Gastrocnemius medialis (tissue), 4 donors: Measurements from ENCODE around the gene HDAC7. TPM values are rescaled to one million over a fixed set of nuclear protein-coding genes. Genes with fewer than 3 reads are reported as not detected.

Experiments used
- ATAC-seq, 2 donors: fragments of 150-250 bp; one replicate each; pipeline ENCODE4 v1.9.1; 2016
- DNase-seq, 2 donors: peaks; one replicate each; pipeline ENCODE4 v3.0.0-alpha.2; 2019
- H3K27ac ChIP-seq, 4 donors: fragments of 200-600 bp; sonication (generic); 1 replicate in 1 of 4; 2 replicates in 3 of 4; pipeline ENCODE4 v1.5.1; 2016 to 2018; ENCODE audit warnings: mild to moderate bottlenecking in 2 of 4, moderate library complexity in 1 of 4
- H3K27me3 ChIP-seq, 3 donors: fragments of 200-600 bp; sonication (generic) in 2 of 3; 1 replicate in 1 of 3; 2 replicates in 2 of 3; pipeline versions ENCODE4 v1.5.1 to v1.6.0; 2016 to 2019; ENCODE audit warnings: mild to moderate bottlenecking in 1 of 3, moderate library complexity in 1 of 3
- H3K36me3 ChIP-seq, 2 donors: fragments of 200-600 bp; sonication (generic) in 1 of 2; one replicate each; pipeline ENCODE4 v1.5.1; 2017 to 2018
- H3K4me1 ChIP-seq, 2 donors: fragments of 200-600 bp; sonication (generic) in 1 of 2; one replicate each; pipeline ENCODE4 v1.5.1; 2016 to 2017; ENCODE audit warnings: mild to moderate bottlenecking in 2 of 2
- H3K4me3 ChIP-seq, 4 donors: fragments of 200-600 bp; sonication (generic) in 3 of 4; 1 replicate in 1 of 4; 2 replicates in 3 of 4; pipeline ENCODE4 v1.5.1; 2016 to 2019; ENCODE audit warnings: mild to moderate bottlenecking in 2 of 4
- H3K9me3 ChIP-seq, 3 donors: fragments of 200-600 bp; sonication (generic) in 2 of 3; 1 replicate in 1 of 3; 2 replicates in 2 of 3; pipeline ENCODE4 v1.5.1; 2016 to 2019
- POLR2A ChIP-seq, 2 donors: fragments of 450-650 bp; IDR thresholded peaks; one replicate each; pipeline ENCODE4 v1.6.1; 2017; ENCODE audit warnings: antibody characterized with exemption in 2 of 2, mild to moderate bottlenecking in 2 of 2, moderate library complexity in 2 of 2
- in situ Hi-C, 4 donors: fragments of 200-750 bp; cut with MboI; loops; one replicate each; pipeline versions ENCODE4 v1.15.0 to v1.8.0; 2017; ENCODE audit warnings: low sequenced_read_pairs in 4 of 4
- intact Hi-C: fragments of 100-400 bp; cut with DNase I; formaldehyde crosslinking; loops from one replicate; pipeline ENCODE4 v1.15.1; 2023; ENCODE audit warnings: low total_unique reads
- total RNA-seq, 4 donors: library from RNA; depleted of rRNA; stranded (reverse); fragments of >200 nt; gene quantifications; one replicate each; pipeline versions ENCODE4 v1.1.0 to v1.2.3, GENCODE V29; 2016
- TF ChIP-seq, protein P1 (sequence below), 5 experiments: fragments of 450-650 bp in 3 of 5; fragments of 200-600 bp in 2 of 5; sonication (generic) in 2 of 5; IDR thresholded peaks in 4 of 5; conservative IDR thresholded peaks in 1 of 5; 1 replicate in 4 of 5; 2 replicates in 1 of 5; pipeline ENCODE4 v1.5.1; 2016 to 2019; ENCODE audit warnings: antibody characterized with exemption in 5 of 5, mild to moderate bottlenecking in 3 of 5, moderate library complexity in 3 of 5

The HDAC7 gene
- total RNA-seq, 4 donors from 2014 or later = 12.2 to 27.1 (median 17.0) TPM

DNA sequence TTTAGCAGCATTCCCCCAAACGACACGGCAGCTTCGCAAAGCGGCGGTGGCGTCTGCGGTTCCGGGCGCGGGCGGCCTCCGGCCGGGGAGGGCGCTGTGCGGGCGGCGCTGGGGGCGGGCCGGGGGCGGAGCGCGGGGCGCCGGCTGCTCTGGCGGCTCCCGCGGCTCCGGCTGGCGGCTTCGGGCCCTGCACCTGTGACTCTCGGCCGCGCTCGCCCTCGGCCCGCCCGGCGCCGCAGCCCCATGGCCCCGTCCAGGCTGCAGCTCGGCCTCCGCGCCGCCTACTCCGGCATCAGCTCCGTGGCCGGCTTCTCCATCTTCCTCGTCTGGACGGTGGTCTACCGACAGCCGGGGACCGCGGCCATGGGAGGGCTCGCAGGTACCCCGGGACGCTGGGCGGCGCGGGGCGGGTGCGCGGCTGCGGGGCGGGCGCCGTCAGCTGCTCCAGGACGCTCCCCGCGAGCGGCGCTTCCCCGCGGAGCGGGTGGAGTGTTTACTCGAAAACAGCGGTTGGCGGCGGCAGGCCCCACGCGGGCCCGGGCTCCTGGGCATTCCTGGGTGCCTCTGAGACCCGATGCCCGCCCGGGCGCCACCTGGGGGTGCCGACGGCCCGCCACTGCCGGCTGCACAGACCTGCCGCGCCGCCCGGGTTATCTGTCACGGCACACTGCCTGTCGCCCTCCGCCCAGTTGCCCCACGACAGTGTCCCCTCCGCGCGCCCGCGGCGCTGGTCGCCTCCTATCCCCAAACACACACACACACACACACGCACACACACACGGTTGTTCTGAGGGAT, 46.4 kb downstream of the HDAC7 start, which contains the start of gene SLC48A1:
TSS of gene SLC48A1 (plus strand) at position 177 of the 796 bp plus-strand sequence. CDS start at position 244, 67 bp downstream.
- peak; percentile 54 to 58 for DNase-seq

DNA sequence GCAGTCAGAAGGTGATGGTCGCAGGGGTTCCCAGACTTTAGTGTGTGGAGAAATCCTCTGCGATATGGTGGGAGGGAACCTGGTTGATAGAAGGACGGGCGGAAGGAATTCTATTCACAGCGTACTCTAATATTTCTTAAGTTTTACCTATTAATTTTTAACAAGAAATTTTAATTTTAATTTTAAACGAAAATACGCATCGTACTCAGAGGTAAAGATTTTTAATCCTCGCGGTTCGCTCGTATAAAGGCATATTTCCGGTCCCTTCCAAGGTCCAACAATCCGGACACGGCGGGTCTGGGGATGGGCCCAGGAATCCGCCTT, 47.0 kb downstream of the HDAC7 start:
- ATAC-seq = no peak
- Histone ChIP-seq H3K4me1 (peaks cover 41 to 49% of the 10 kb centered on the region in 2 donors), H3K4me3 (peak overlapping the region; percentile 70 to 97 (median 79)), H3K36me3 (no peaks in the 10 kb centered on the region), H3K9me3 (no peaks in the 10 kb centered on the region), H3K27me3 (no peaks in the 10 kb centered on the region), H3K27ac (peak overlapping the region; percentile 76 to 93 (median 90))
- DNase-seq = no peak
- intact Hi-C loops (loop anchor here (2.0 kb wide), 1 partner anchor 66 kb away; no protein-coding TSS in a partner anchor), in situ Hi-C loops (loop anchor here in 2 of 4 donors (10.0 kb wide), 1 partner anchor 58 kb away; no protein-coding TSS in a partner anchor)
- TF ChIP-seq, protein P1, sequence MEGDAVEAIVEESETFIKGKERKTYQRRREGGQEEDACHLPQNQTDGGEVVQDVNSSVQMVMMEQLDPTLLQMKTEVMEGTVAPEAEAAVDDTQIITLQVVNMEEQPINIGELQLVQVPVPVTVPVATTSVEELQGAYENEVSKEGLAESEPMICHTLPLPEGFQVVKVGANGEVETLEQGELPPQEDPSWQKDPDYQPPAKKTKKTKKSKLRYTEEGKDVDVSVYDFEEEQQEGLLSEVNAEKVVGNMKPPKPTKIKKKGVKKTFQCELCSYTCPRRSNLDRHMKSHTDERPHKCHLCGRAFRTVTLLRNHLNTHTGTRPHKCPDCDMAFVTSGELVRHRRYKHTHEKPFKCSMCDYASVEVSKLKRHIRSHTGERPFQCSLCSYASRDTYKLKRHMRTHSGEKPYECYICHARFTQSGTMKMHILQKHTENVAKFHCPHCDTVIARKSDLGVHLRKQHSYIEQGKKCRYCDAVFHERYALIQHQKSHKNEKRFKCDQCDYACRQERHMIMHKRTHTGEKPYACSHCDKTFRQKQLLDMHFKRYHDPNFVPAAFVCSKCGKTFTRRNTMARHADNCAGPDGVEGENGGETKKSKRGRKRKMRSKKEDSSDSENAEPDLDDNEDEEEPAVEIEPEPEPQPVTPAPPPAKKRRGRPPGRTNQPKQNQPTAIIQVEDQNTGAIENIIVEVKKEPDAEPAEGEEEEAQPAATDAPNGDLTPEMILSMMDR (IDR thresholded peaks at IDR 0.05 in 4 of 5, conservative IDR thresholded peaks at IDR 0.05 in 1 of 5) = no peak
- no peak for TF ChIP-seq POLR2A (IDR thresholded peaks at IDR 0.05)

More for the DNA sequence above, 46.4 kb downstream of the HDAC7 start, which contains the start of gene SLC48A1:
- H3K4me1 ChIP-seq = peaks cover 46 to 55% of the 10 kb centered on the region in 2 donors
- H3K4me3 ChIP-seq = peak within 1 kb of the TSS; percentile 70 to 97 (median 79)
- intact Hi-C loops (loop anchor here (2.0 kb wide), 1 partner anchor 66 kb away; no protein-coding TSS in a partner anchor), in situ Hi-C loops (loop anchor here in 2 of 4 donors (10.0 kb wide), 1 partner anchor 58 kb away; no protein-coding TSS in a partner anchor)
- peak; percentile 81 to 82 for ATAC-seq
- peak; percentile 59 to 71 for TF ChIP-seq POLR2A (IDR thresholded peaks at IDR 0.05)
- TF ChIP-seq, protein P1 (IDR thresholded peaks at IDR 0.05 in 4 of 5, conservative IDR thresholded peaks at IDR 0.05 in 1 of 5) = peak; percentile 20 to 66 (median 28)
- H3K27ac ChIP-seq = peak within 1 kb of the TSS; percentile 76 to 93 (median 90)
- H3K36me3 ChIP-seq = no peaks in the 10 kb centered on the region
- no peaks in the 10 kb centered on the region for H3K9me3 ChIP-seq
- H3K27me3 ChIP-seq = no peaks in the 10 kb centered on the region

DNA sequence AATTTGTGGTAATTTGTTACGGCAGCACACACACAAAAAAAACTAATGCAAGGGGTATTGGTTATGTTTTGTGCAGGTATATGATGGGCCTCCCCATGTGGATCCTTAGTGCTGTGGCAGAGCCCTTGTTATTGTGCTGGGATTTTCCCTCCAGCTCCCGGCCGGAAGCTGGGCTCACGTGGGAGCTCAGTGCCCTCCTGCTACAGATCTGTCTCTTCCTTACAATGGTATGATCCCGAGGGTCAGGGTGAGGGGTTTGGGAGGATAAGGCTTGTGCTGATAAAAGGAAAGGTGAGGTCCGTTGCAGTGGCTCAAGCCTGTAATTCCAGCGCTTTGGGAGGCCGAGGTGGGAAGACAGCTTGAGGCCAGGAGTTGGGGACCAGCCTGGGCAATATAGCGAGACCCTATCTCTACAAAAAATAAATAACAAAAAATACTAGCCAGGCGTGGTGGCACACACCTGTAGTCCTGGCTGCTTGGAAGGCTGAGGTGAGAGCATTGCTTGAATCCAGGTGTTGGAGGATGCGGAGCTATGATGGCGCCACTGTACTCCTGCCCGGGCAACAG, 47.5 kb downstream of the HDAC7 start:
- Histone ChIP-seq H3K27me3 (no peaks in the 10 kb centered on the region), H3K9me3 (no peaks in the 10 kb centered on the region), H3K4me1 (peaks cover 35 to 44% of the 10 kb centered on the region in 2 donors), H3K36me3 (no peaks in the 10 kb centered on the region), H3K27ac (peak overlapping the region in 3 of 4 donors; percentile 76 to 93 (median 93)), H3K4me3 (peak overlapping the region in 3 of 4 donors; percentile 70 to 97 (median 87))
- no peak for ATAC-seq
- TF ChIP-seq, protein P1 (IDR thresholded peaks at IDR 0.05 in 4 of 5, conservative IDR thresholded peaks at IDR 0.05 in 1 of 5) = no peak
- no peak for TF ChIP-seq POLR2A (IDR thresholded peaks at IDR 0.05)
- no peak for DNase-seq
- intact Hi-C loops (loop anchor here (2.0 kb wide), 1 partner anchor 67 kb away; no protein-coding TSS in a partner anchor), in situ Hi-C loops (loop anchor here in 2 of 4 donors (10.0 kb wide), 1 partner anchor 57 kb away; no protein-coding TSS in a partner anchor)

DNA sequence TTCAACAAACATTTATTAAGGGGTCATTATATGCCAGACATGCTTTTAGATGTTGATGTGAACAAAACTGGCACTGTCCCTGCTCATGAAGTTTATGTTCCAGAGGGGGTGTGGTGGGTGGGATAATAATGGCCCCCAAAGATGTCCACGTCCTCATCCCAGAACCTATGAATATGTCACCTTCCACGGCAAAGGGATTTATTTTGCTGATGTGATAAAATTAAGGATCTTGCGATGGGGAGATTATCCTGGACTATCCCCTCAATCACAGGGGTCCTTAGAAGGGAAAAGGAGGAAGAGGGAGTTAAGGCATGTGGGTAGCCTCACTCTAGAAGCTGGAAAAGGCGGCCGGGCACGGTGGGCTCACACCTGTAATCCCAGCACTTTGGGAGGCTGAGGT, 48.4 kb downstream of the HDAC7 start:
- H3K27me3 ChIP-seq = no peaks in the 10 kb centered on the region

More for the DNA sequence above, 48.4 kb downstream of the HDAC7 start:
- Histone ChIP-seq H3K4me3 (no peak overlapping the region), H3K4me1 (peaks cover 27 to 35% of the 10 kb centered on the region in 2 donors), H3K27ac (no peak overlapping the region), H3K9me3 (no peaks in the 10 kb centered on the region), H3K36me3 (no peaks in the 10 kb centered on the region)
- intact Hi-C loops (no loop called here), in situ Hi-C loops (loop anchor here in 2 of 4 donors (10.0 kb wide), 1 partner anchor 57 kb away; no protein-coding TSS in a partner anchor)
- ATAC-seq (no peak), DNase-seq (no peak)
- no peak for TF ChIP-seq POLR2A (IDR thresholded peaks at IDR 0.05)
- TF ChIP-seq, protein P1 (IDR thresholded peaks at IDR 0.05 in 4 of 5, conservative IDR thresholded peaks at IDR 0.05 in 1 of 5) = no peak
